Activated CD4-positive, alpha-beta memory T cell treated with anti-CD3 and anti-CD28 coated beads, Interleukin-2, amount 10 ng/mL, durations not matched to agents 7 days and 5 days (primary cell): ENCODE data around the gene TPK1. TPM values are rescaled to one million over a fixed set of nuclear protein-coding genes. Genes with fewer than 3 reads are reported as not detected.

Source experiments
- CTCF ChIA-PET: fragments of 350-600 bp; sonication (Branson Sonifier 250); formaldehyde crosslinking; loops from one replicate; lab custom pipeline; 2021; ENCODE audit warnings: antibody characterized with exemption, inconsistent platforms; lab: Charles Lee
- POLR2A ChIA-PET: fragments of 350-600 bp; sonication (Branson Sonifier 250); formaldehyde crosslinking; loops from one replicate; lab custom pipeline; 2021; ENCODE audit warnings: antibody characterized with exemption; lab: Charles Lee
- DNase-seq: peaks from one replicate; pipeline ENCODE4 v3.0.0-alpha.2; 2020
- H3K27ac Mint-ChIP-seq: one replicate; pipeline ENCODE4 v1.8.0; 2021; ENCODE audit warnings: mild to moderate bottlenecking, mixed read lengths
- H3K27me3 Mint-ChIP-seq: one replicate; pipeline ENCODE4 v1.8.0; 2021; ENCODE audit warnings: mixed read lengths
- H3K36me3 Mint-ChIP-seq: one replicate; pipeline ENCODE4 v1.8.0; 2021; ENCODE audit warnings: low read depth, mixed read lengths
- H3K4me1 Mint-ChIP-seq: one replicate; pipeline ENCODE4 v1.8.0; 2021; ENCODE audit warnings: mixed read lengths
- H3K4me3 Mint-ChIP-seq: one replicate; pipeline ENCODE4 v1.8.0; 2021; ENCODE audit warnings: mild to moderate bottlenecking, mixed read lengths
- H3K9me3 Mint-ChIP-seq: one replicate; pipeline ENCODE4 v1.8.0; 2021; ENCODE audit warnings: mixed read lengths
- total RNA-seq, 2 experiments: library from RNA; stranded (reverse); gene quantifications; one replicate each; pipeline ENCODE4 v1.2.3, GENCODE V29; 2021

Gene TPK1
- total RNA-seq, 2 experiments from 2014 or later = 16.7 to 18.5 TPM

DNA sequence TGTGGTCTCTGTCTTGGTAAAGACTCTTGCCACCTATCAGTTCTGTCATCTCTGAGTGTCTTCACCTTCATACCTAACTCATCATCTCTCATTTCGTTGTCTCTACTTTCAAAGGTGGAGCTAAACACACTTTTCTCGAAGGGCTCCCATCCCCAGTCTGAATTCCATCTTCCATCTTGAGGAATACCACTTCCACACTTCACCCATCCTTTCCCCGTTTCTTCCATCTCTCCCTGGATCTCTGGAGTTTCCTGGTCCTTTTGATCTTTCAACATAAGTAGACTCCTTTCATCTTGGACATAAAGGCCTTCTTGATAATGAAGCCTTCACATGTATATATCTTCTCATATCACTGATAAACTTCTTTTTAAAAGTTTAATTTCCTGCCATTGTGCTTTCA lies 311.6 kb downstream of the TPK1 start:
- Mint-ChIP-seq H3K4me3 (no peak overlapping the region), H3K9me3 (no peaks in the 10 kb centered on the region), H3K27ac (no peak overlapping the region), H3K27me3 (no peaks in the 10 kb centered on the region), H3K4me1 (peaks cover 4% of the 10 kb centered on the region), H3K36me3 (no peaks in the 10 kb centered on the region)
- DNase-seq = no peak
- ChIA-PET POLR2A (no interaction called here), CTCF (no interaction called here)

DNA sequence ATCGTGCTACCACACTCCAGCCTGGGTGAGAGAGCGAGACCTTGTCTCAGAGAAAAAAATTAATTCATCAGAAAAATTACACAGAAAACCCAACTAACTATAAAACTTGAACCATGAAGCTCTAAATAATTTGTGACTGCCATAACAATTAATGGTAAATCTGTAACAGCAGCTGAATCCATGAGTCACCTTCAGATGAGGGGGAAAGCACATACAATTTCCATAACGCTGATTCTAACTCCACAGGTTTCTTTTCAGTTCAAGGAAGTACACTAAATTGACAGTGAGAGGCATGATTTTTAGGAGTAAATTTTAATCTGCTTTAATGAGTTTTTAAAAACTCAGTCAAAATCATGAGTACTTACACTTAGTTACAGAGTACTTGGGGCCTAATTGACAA lies 312.2 kb downstream of the TPK1 start:
- Mint-ChIP-seq H3K27me3 (no peaks in the 10 kb centered on the region), H3K36me3 (no peaks in the 10 kb centered on the region), H3K27ac (no peak overlapping the region), H3K4me3 (no peak overlapping the region), H3K9me3 (no peaks in the 10 kb centered on the region), H3K4me1 (no peaks in the 10 kb centered on the region)
- ChIA-PET POLR2A (no interaction called here), CTCF (no interaction called here)
- no peak for DNase-seq

DNA sequence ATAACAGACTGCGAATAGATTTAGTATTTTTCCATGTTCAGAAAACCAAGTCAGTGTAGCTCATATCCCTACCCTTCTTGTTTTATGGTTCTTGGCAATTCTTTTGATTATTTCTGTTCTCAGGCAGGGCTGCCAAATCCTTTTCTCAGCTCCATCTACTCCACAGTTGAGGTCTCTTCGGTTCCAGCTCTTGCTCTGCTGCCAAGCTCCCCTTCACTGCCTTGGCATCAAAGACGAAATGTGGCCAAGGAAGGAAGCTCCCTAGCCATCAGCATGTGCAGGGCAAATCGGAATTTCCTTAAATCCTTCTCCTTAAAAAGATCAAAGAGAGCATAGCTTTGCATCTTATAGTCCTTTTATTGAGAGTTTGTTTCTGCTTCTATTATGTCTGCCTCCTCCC lies 315.9 kb downstream of the TPK1 start:
- H3K27ac Mint-ChIP-seq = no peak overlapping the region
- H3K36me3 Mint-ChIP-seq = no peaks in the 10 kb centered on the region
- CTCF ChIA-PET = no interaction called here
- POLR2A ChIA-PET = no interaction called here
- no peaks in the 10 kb centered on the region for H3K9me3 Mint-ChIP-seq
- no peak overlapping the region for H3K4me3 Mint-ChIP-seq
- peaks cover 2% of the 10 kb centered on the region for H3K4me1 Mint-ChIP-seq
- DNase-seq = no peak
- H3K27me3 Mint-ChIP-seq = no peaks in the 10 kb centered on the region

DNA sequence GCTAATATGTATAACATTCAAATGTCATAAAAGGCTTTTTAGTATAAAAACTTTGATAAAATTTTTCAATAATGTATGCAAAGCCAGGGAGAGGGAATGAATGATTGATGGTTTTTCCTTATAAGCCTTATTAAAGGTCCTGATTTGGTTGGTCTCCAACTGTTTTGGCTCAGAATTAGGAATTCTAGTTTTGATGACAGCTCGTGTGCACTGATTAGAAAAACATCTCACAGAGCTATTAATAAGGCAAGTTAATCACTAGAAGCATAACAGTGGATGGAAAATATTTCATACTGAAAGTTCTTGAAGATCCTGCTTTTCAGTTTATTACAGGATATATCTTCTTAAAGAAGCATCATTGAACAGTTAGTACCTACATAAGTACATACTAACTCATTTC lies 317.5 kb downstream of the TPK1 start:
- ChIA-PET CTCF (no interaction called here), POLR2A (interaction anchor here (0.8 kb wide), 1 partner anchor 10 kb away, joined by 3 read pairs; no protein-coding TSS in a partner anchor)
- H3K4me1 Mint-ChIP-seq = peaks cover 2% of the 10 kb centered on the region
- no peak for DNase-seq
- no peaks in the 10 kb centered on the region for H3K27me3 Mint-ChIP-seq
- no peaks in the 10 kb centered on the region for H3K9me3 Mint-ChIP-seq
- no peak overlapping the region for H3K4me3 Mint-ChIP-seq
- H3K36me3 Mint-ChIP-seq = no peaks in the 10 kb centered on the region
- no peak overlapping the region for H3K27ac Mint-ChIP-seq

DNA sequence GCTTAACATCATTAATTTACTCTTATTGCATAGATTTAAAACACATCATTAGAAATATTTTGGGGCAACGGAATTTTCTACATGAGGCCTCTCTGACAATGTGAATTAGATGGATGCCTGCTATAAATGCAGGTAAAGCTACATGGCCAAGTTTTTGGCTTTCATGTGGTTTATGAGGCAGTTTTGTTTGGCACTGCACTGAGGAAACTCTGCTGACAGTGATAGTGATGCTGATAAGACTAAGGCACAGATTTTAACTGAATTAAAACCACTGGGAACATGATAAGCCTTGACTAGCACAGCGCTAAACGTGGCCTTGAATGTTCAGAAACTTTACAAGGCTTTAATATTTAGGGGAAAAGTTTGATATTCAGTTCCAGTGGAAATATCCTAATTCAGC lies 318.1 kb downstream of the TPK1 start:
- H3K4me3 Mint-ChIP-seq = no peak overlapping the region
- no peak overlapping the region for H3K27ac Mint-ChIP-seq
- no peaks in the 10 kb centered on the region for H3K9me3 Mint-ChIP-seq
- H3K36me3 Mint-ChIP-seq = no peaks in the 10 kb centered on the region
- ChIA-PET CTCF (no interaction called here), POLR2A (interaction anchor here (0.8 kb wide), 1 partner anchor 10 kb away, joined by 3 read pairs; no protein-coding TSS in a partner anchor)
- H3K27me3 Mint-ChIP-seq = no peaks in the 10 kb centered on the region
- no peak for DNase-seq
- H3K4me1 Mint-ChIP-seq = peaks cover 2% of the 10 kb centered on the region

DNA sequence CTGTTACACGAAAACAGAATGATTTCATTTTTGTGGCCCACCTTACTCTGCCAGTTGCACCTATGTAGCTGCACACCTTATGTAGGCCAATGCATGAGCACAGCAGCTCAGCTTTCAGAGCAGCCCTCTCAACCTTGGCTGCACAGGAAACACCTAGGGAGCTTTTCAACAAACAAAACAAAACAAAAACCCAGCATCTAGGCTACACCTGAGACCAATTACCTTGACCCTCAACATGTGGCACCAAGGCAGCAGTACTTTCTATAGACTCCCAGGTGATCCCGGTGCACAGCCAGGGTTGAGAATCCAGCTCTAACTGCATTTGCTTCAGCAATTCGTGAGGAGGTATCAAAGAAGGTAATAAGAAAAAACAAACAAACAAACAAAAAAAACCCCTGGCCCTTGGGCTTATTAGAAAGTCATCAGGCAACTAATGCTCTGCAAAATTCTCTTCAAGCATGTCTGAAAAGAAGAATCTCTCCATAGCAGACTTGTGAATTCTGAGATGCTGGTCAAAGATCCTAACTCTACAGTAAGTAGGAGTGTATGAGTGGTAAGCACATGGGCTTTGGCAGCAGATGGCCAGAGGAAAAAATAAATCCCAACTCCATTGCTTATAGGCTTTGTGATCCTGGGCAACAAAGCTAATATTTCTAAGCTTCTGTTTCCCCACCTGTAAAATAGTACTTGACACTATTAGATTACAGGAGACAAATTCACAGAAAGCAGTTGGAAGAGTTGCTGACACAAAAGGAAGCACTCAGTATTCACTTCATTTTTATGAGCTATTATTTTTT lies 318.9 kb downstream of the TPK1 start:
- no peaks in the 10 kb centered on the region for H3K36me3 Mint-ChIP-seq
- H3K27ac Mint-ChIP-seq = no peak overlapping the region
- no peak for DNase-seq
- POLR2A ChIA-PET = no interaction called here
- H3K27me3 Mint-ChIP-seq = no peaks in the 10 kb centered on the region
- no peak overlapping the region for H3K4me3 Mint-ChIP-seq
- peaks cover 2% of the 10 kb centered on the region for H3K4me1 Mint-ChIP-seq
- no peaks in the 10 kb centered on the region for H3K9me3 Mint-ChIP-seq
- CTCF ChIA-PET = no interaction called here

DNA sequence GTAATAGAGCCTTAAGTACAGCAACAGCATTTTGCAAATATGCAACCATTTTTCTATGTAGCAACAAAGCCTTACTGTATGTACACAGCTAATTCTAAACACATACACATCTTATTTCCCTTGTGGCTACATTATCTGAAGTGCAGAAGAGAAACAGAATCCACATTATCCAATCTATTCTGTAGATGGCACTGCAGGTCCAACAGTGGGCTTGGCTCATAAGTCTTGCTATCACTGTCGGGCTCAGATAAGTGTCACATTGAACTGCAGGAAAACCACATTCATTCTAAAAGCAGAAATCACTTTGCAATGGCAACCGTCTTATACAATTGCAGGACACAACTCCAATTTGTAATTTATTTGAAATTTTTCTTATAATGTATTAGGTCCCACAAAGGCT lies 322.5 kb downstream of the TPK1 start:
- H3K4me3 Mint-ChIP-seq = no peak overlapping the region
- no peak overlapping the region for H3K27ac Mint-ChIP-seq
- DNase-seq = no peak
- H3K36me3 Mint-ChIP-seq = no peaks in the 10 kb centered on the region
- H3K9me3 Mint-ChIP-seq = no peaks in the 10 kb centered on the region
- POLR2A ChIA-PET = no interaction called here
- H3K27me3 Mint-ChIP-seq = no peaks in the 10 kb centered on the region
- CTCF ChIA-PET = no interaction called here
- H3K4me1 Mint-ChIP-seq = peaks cover 5% of the 10 kb centered on the region

DNA sequence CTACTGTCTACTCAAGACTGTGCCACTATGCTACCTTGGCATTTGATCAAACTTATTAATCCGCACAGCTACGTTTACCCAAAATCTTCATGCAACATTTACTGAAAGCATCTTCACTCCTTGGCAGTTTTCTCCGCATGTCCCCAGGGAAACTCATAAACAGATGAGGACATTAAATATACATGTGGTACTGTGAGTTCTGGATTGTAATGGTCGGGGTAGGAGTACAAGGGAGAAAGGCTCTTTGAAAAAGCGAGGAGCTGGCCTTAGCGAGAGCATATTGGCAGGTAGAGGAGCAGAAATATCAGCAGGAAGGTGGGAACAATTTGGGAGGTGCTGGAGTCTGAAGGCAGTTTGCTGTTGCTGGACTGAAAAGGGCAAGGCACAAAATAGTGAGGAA lies 325.2 kb downstream of the TPK1 start:
- DNase-seq = no peak
- H3K27ac Mint-ChIP-seq = no peak overlapping the region
- peaks cover 3% of the 10 kb centered on the region for H3K4me1 Mint-ChIP-seq
- H3K27me3 Mint-ChIP-seq = no peaks in the 10 kb centered on the region
- ChIA-PET CTCF (no interaction called here), POLR2A (no interaction called here)
- no peaks in the 10 kb centered on the region for H3K36me3 Mint-ChIP-seq
- H3K9me3 Mint-ChIP-seq = no peaks in the 10 kb centered on the region
- no peak overlapping the region for H3K4me3 Mint-ChIP-seq

DNA sequence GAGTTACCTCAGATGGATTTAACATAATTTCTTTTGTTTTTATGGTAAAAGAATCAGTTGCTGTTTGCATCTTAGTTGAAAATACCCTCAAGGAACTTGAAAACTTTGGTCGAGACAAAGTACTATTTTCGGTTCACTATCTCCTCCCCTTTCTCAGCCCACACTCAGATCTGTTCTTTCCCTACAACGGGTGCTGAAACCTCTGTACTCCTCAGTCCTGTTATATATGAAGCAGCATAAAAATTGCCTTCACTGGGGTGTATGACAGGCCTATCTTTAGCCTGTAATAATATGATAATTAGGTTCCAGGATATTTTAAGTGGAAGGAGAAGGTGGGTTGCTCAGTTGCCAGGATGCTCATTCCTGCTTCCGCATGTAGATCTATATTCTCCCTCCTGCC lies 327.2 kb downstream of the TPK1 start:
- H3K36me3 Mint-ChIP-seq = no peaks in the 10 kb centered on the region
- DNase-seq = no peak
- H3K27me3 Mint-ChIP-seq = no peaks in the 10 kb centered on the region
- no peak overlapping the region for H3K27ac Mint-ChIP-seq
- ChIA-PET CTCF (interaction anchor here (0.7 kb wide), 1 partner anchor 32 kb away, joined by 3 read pairs; no protein-coding TSS in a partner anchor), POLR2A (no interaction called here)
- H3K9me3 Mint-ChIP-seq = no peaks in the 10 kb centered on the region
- H3K4me3 Mint-ChIP-seq = no peak overlapping the region
- H3K4me1 Mint-ChIP-seq = peaks cover 3% of the 10 kb centered on the region

DNA sequence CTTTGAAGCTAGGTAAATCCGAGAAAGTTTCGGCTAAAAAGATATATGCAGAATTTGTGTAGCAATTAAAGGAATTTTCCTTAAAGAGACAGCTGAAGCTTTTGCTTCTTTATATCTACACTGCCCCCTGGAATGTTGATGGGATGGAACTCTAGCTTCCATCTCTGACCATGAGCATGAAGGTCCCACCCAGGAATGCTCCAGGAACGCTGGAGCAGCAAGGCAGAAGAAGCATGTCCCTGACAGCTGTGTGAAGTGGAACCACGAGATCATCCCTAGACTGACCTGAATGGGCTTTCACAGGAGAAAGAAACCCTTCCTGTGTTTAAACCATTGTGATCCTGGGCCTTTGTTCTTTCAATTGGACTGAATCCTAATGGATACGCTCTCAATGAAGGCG lies 332.6 kb downstream of the TPK1 start:
- H3K4me1 Mint-ChIP-seq = no peaks in the 10 kb centered on the region
- H3K27me3 Mint-ChIP-seq = no peaks in the 10 kb centered on the region
- H3K36me3 Mint-ChIP-seq = no peaks in the 10 kb centered on the region
- POLR2A ChIA-PET = no interaction called here
- CTCF ChIA-PET = no interaction called here
- no peak overlapping the region for H3K27ac Mint-ChIP-seq
- no peak for DNase-seq
- H3K4me3 Mint-ChIP-seq = no peak overlapping the region
- no peaks in the 10 kb centered on the region for H3K9me3 Mint-ChIP-seq

DNA sequence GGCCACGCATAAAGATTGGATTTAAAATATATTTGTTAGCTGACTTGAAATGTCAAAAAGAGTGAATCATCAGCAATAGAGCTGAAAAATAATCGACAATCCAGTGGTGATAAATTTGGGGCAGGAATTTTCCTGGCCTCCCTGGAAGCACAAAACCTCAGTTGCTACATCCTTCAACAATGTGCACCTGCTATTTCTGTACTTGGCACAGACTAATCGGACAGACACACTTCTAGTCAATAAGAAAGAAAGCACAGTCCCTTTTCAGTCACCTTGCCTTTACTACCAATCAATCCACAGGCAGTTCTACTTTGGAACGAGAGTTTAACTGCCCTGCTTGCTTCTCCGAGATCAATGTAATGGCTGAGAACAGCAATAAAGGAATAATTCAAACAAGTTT lies 335.6 kb downstream of the TPK1 start:
- Mint-ChIP-seq H3K27me3 (no peaks in the 10 kb centered on the region), H3K27ac (no peak overlapping the region), H3K4me1 (no peaks in the 10 kb centered on the region), H3K9me3 (no peaks in the 10 kb centered on the region), H3K4me3 (no peak overlapping the region), H3K36me3 (no peaks in the 10 kb centered on the region)
- DNase-seq = no peak
- CTCF ChIA-PET = no interaction called here
- POLR2A ChIA-PET = no interaction called here

DNA sequence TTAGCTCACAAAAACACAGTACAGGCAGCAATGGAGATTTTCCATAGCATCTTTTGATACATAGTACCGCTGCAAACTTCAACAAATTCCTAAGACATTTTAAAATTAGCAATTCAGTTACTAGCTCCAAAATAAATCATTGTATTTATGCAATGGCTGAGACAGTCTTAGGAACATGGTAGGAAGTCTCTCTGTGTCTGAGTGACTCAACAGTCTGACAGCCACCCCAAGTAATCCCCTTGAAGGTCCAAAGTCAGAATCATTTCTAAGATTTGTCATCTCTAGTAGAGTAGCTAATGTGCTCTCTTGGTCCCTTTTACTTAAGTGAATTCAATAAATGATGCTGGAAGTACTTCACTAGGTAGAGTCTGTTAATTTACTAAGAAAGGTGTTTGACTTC lies 338.6 kb downstream of the TPK1 start:
- H3K27me3 Mint-ChIP-seq = no peaks in the 10 kb centered on the region

DNA sequence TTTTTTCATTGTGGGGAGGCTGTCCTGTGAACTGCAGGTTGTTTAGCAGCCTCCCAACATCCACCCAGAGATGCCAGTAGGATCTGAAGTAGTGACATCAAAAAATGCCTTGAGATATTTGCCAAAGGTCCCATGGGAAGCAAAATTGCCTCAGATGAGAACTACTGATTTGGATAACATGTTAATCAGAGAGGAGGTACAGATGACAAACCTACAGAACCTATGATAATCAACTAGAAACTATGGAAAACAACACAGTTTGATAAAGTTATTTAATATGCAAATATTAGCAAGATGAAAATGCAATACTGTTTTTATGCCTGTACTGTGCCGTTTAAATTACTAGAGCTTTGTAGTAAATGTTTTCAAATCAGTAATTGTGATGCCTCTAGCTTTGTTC lies 341.5 kb downstream of the TPK1 start:
- ChIA-PET POLR2A (no interaction called here), CTCF (no interaction called here)
- peaks cover 8% of the 10 kb centered on the region for H3K4me1 Mint-ChIP-seq
- no peaks in the 10 kb centered on the region for H3K9me3 Mint-ChIP-seq
- no peak for DNase-seq
- no peak overlapping the region for H3K27ac Mint-ChIP-seq
- no peaks in the 10 kb centered on the region for H3K36me3 Mint-ChIP-seq
- no peak overlapping the region for H3K4me3 Mint-ChIP-seq
- no peaks in the 10 kb centered on the region for H3K27me3 Mint-ChIP-seq

More for the DNA sequence above, 338.6 kb downstream of the TPK1 start:
- CTCF ChIA-PET = no interaction called here
- no peaks in the 10 kb centered on the region for H3K9me3 Mint-ChIP-seq
- no peaks in the 10 kb centered on the region for H3K4me1 Mint-ChIP-seq
- no peak overlapping the region for H3K4me3 Mint-ChIP-seq
- no peaks in the 10 kb centered on the region for H3K36me3 Mint-ChIP-seq
- no peak overlapping the region for H3K27ac Mint-ChIP-seq
- no peak for DNase-seq
- POLR2A ChIA-PET = no interaction called here

DNA sequence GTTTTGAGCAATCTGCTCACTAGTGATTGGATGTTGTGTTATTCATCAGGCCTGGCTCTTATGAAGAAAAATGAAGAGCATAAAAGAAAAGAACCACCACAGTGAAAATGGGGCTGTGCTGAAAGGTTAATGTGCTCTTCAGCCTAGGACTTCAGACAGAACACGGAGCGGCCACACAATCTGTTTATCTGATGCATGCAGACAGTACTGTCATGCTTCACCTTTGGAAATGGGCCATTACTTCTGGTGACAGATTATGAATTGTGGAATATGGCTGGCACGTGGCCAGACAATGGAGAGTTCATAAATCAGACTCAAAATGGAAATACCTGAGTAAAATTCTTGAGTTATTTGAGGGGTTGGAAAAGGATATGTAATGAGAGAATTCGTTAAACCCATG lies 346.3 kb downstream of the TPK1 start:
- Mint-ChIP-seq H3K9me3 (peaks cover under 1% of the 10 kb centered on the region), H3K27ac (no peak overlapping the region), H3K4me3 (no peak overlapping the region), H3K4me1 (peaks cover 8% of the 10 kb centered on the region), H3K27me3 (no peaks in the 10 kb centered on the region), H3K36me3 (no peaks in the 10 kb centered on the region)
- no peak for DNase-seq
- ChIA-PET POLR2A (no interaction called here), CTCF (no interaction called here)
